Measurements from ENCODE around the gene IGFBPL1. TPM values are rescaled to one million over a fixed set of nuclear protein-coding genes. Genes with fewer than 3 reads are reported as not detected.
"Not testable (repeated sequence)": the region's sequence is repeated elsewhere in the genome, so short reads cannot be mapped to it uniquely, and the experiment has no call there.

IGFBPL1 gene
- total RNA-seq, 1 experiment from 2014 or later = 13.7 TPM

DNA sequence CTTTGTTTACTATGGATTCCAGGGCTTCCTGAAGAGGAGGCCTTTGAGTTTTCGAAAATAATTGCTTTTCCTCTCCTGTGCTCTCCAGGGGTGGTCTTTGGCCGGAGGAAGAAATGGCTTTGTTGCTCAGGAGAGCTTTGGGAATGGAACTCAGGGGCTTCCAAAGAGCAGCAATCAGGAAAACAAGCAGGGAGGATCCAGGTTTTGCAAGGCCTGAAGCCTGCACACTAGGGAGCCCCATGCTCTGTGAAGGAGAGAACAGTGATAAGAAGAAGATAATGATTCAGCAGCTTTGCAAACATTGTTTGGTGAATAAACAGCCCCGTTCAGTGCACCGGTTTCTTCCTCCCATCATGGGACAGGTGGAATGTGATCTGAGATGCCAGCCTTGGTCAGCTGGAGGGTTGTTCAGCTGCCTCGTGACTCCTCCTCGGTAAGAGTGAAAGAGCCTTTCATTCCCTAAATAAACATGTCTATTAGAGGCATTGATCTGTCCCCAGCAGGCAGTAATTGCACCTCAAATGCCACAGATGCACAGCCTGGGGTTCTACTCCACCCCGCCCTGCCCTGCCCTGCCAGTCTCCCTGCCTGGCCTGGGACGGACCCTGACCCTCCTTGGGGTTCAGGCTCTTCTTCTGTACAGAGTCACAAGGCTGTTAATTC lies 43.3 kb downstream of the IGFBPL1 start:
- in situ Hi-C loops (cut with HindIII; ENCODE audit: low pct_unique_long_range_greater_than_20kb, low sequenced_read_pairs) = no loop called here
- Histone ChIP-seq H3K27me3 (ENCODE audit: control insufficient read depth, insufficient read depth, low read length) (no peaks in the 10 kb centered on the region), H3K4me3 (ENCODE audit: low read depth in 2 of 2, low read length in 2 of 2) (no peak overlapping the region), H3K9me3 (ENCODE audit: control insufficient read depth, insufficient read depth, low read depth, low read length) (peaks cover 4% of the 10 kb centered on the region; the same call in 1 of the 2 replicates), H3K4me1 (ENCODE audit: control insufficient read depth, insufficient read depth, low read length) (no peaks in the 10 kb centered on the region; the same call in 1 of the 2 replicates), H3K27ac (ENCODE audit: low read length) (peak overlapping the region; percentile 69; the same call in 1 of the 2 replicates), H3K36me3 (ENCODE audit: control insufficient read depth, insufficient read depth, low read length) (no peaks in the 10 kb centered on the region)
- ATAC-seq = peak; percentile 83
- intact Hi-C loops (cut with micrococcal nuclease; ENCODE audit: unreplicated experiment) = no loop called here
- CTCF ChIA-PET = no interaction called here
- BruUV-seq (replicated peaks) = no TSS peak
- POLR2A ChIA-PET = no interaction called here
- DNase-seq (ENCODE audit: low read depth, low spot score) = no peak
- TF ChIP-seq POLR2AphosphoS5 (IDR thresholded peaks at IDR 0.05; ENCODE audit: low read depth, low read length) (no peak), TCF7L2 (IDR thresholded peaks at IDR 0.05; ENCODE audit: low read depth, low read length) (no peak), SIN3A (IDR thresholded peaks at IDR 0.05; ENCODE audit: borderline replicate concordance, insufficient read depth, low read depth, low read length) (no peak), REST (IDR thresholded peaks at IDR 0.05; ENCODE audit: insufficient read depth in 1 of 2, low read depth in 2 of 2, low read length in 1 of 2) (no peak)
- TF ChIP-seq, protein P1, sequence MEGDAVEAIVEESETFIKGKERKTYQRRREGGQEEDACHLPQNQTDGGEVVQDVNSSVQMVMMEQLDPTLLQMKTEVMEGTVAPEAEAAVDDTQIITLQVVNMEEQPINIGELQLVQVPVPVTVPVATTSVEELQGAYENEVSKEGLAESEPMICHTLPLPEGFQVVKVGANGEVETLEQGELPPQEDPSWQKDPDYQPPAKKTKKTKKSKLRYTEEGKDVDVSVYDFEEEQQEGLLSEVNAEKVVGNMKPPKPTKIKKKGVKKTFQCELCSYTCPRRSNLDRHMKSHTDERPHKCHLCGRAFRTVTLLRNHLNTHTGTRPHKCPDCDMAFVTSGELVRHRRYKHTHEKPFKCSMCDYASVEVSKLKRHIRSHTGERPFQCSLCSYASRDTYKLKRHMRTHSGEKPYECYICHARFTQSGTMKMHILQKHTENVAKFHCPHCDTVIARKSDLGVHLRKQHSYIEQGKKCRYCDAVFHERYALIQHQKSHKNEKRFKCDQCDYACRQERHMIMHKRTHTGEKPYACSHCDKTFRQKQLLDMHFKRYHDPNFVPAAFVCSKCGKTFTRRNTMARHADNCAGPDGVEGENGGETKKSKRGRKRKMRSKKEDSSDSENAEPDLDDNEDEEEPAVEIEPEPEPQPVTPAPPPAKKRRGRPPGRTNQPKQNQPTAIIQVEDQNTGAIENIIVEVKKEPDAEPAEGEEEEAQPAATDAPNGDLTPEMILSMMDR (IDR thresholded peaks at IDR 0.05) = no peak

GRCh38 chr9:38380230-38380871 lies 43.9 kb downstream of the IGFBPL1 start:
- in situ Hi-C loops (cut with HindIII; ENCODE audit: low pct_unique_long_range_greater_than_20kb, low sequenced_read_pairs) = no loop called here
- DNase-seq (ENCODE audit: low read depth, low spot score) (no peak), ATAC-seq (0 out of 2 replicates have a peak, but pooled peaks have one; percentile 28)
- Histone ChIP-seq H3K4me1 (ENCODE audit: control insufficient read depth, insufficient read depth, low read length) (no peaks in the 10 kb centered on the region; the same call in 1 of the 2 replicates), H3K27me3 (ENCODE audit: control insufficient read depth, insufficient read depth, low read length) (no peaks in the 10 kb centered on the region), H3K36me3 (ENCODE audit: control insufficient read depth, insufficient read depth, low read length) (no peaks in the 10 kb centered on the region), H3K4me3 (ENCODE audit: low read depth in 2 of 2, low read length in 2 of 2) (no peak overlapping the region), H3K9me3 (ENCODE audit: control insufficient read depth, insufficient read depth, low read depth, low read length) (peaks cover 4% of the 10 kb centered on the region; the same call in 1 of the 2 replicates), H3K27ac (ENCODE audit: low read length) (peak overlapping the region; percentile 58; the same call in 1 of the 2 replicates)
- TF ChIP-seq SIN3A (IDR thresholded peaks at IDR 0.05; ENCODE audit: borderline replicate concordance, insufficient read depth, low read depth, low read length) = no peak
- TF ChIP-seq TCF7L2 (IDR thresholded peaks at IDR 0.05; ENCODE audit: low read depth, low read length) = no peak
- TF ChIP-seq REST (IDR thresholded peaks at IDR 0.05; ENCODE audit: insufficient read depth in 1 of 2, low read depth in 2 of 2, low read length in 1 of 2) = no peak
- TF ChIP-seq POLR2AphosphoS5 (IDR thresholded peaks at IDR 0.05; ENCODE audit: low read depth, low read length) = no peak
- TF ChIP-seq, protein P1 (IDR thresholded peaks at IDR 0.05) = no peak
- POLR2A ChIA-PET = no interaction called here
- no TSS peak for BruUV-seq (replicated peaks)
- CTCF ChIA-PET = no interaction called here
- intact Hi-C loops (cut with micrococcal nuclease; ENCODE audit: unreplicated experiment) = no loop called here

DNA sequence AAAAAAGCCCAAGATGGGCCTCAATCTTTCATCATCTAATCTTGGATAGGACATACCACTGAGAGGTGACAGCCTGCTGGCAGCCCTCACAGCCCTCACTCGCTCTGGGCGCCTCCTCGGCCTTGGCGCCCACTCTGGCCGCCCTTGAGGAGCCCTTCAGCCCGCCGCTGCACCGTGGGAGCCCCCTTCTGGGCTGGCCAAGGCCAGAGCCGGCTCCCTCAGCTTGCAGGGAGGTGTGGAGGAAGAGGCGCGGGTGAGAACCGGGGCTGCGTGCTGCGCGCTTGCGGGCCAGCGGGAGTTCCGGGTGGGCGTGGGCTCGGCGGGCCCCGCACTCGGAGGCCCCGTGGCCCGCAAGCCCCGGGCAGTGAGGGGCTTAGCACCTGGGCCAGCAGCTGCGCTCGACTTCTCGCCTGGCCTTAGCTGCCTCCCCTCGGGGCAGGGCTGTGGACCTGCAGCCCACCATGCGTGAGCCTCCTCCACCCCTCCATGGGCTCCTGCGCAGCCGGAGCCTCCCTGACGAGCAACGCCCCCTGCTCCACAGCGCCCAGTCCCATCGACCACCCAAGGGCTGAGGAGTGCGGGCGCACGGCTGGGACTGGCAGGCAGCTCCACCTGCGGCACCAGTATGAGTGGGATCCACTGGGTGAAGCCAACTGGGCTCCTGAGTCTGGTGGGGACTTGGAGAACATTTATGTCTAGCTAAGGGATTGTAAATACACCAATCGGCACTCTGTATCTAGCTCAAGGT lies 46.7 kb downstream of the IGFBPL1 start:
- H3K4me3 ChIP-seq (ENCODE audit: low read depth in 2 of 2, low read length in 2 of 2); H3K9me3 ChIP-seq (ENCODE audit: control insufficient read depth, insufficient read depth, low read depth, low read length); DNase-seq (ENCODE audit: low read depth, low spot score); BruUV-seq (replicated peaks); in situ Hi-C loops (cut with HindIII; ENCODE audit: low pct_unique_long_range_greater_than_20kb, low sequenced_read_pairs); ATAC-seq; intact Hi-C loops (cut with micrococcal nuclease; ENCODE audit: unreplicated experiment); POLR2A ChIA-PET; H3K27ac ChIP-seq (ENCODE audit: low read length); CTCF ChIA-PET; H3K27me3 ChIP-seq (ENCODE audit: control insufficient read depth, insufficient read depth, low read length); H3K36me3 ChIP-seq (ENCODE audit: control insufficient read depth, insufficient read depth, low read length); H3K4me1 ChIP-seq (ENCODE audit: control insufficient read depth, insufficient read depth, low read length): not testable (repeated sequence)

Measured in Panc1 (cell line).